GM19372 (cell line): ENCODE results near the gene DBX2.
"Not testable (repeated sequence)": the region's sequence is repeated elsewhere in the genome, so short reads cannot be mapped to it uniquely, and the experiment has no call there.

ENCODE experiments used
- ATAC-seq: cut with Tn5 transposase; IDR thresholded peaks from one replicate; pipeline ENCODE4 v1.9.1; 2021; ENCODE audit warnings: mild to moderate bottlenecking, low read depth, moderate library complexity; ENCODE audit not compliant: unreplicated experiment

The DBX2 gene

DNA sequence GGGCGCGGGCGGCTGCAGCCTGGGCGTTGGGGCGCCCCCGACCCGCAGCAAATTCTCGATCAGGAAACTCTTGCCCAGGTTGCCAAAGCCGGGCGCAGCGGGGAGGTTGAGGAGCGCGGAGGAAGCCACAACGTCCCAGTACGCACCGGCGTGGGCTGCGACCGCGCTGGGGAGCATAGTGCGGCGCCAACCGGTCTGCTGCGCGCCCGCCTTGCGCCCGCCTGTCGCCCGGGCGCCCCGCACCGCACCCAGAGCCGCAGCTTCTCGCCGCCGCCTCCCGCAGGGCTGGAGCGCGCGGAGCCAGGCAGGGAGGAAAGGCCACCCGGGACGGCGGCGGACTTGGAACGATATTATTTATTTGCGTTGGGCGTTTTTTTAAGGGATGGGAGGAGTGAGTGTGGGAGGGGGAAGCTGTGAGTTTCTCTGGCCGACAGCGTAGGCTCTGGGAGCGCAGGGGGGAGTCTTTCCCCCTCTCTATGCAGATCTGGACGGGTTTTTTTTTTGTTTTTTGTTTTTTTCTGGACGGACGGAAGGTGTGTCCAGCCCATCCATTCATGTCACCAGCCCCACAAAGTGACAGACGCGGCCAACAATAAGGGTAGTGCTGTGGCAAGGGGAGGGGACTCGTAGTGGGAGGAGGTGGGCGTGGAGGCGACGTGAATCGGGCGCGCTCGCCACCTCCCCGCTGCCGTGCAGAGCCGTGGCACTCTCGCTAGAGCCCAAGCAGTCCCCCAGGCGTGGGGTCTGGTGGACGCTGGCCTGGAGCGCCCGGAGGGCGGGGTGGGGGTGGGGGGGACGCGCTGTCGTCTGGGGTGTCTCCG lies at the start of gene DBX2:
DBX2 (minus strand) TSS at position 349 of the 821 bp plus-strand sequence; CDS start at position 177, 172 bp downstream.
- ATAC-seq: no peak

- no peak for ATAC-seq
Observed at GRCh38 chr12:45098766-45099165, 47.9 kb upstream of the DBX2 start.

DNA sequence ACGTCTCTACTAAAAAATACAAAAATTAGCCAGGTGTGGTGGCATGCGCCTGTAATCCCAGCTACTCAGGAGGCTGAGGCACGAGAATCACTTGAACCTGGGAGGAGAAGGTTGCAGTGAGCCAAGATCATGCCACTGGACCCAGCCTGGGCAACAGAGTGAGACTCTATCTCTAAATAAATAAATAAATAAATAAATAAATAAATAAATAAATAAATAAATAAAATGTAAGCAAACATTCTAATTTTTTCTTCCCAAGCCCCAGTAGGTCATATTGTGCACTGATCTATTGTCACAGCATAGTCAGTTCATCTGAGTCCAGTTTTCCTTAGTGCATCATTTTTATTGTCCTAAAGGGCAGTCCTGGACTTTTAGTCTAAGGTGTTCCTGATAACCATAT lies 44.5 kb upstream of the DBX2 start:
- not testable (repeated sequence) for ATAC-seq

DNA sequence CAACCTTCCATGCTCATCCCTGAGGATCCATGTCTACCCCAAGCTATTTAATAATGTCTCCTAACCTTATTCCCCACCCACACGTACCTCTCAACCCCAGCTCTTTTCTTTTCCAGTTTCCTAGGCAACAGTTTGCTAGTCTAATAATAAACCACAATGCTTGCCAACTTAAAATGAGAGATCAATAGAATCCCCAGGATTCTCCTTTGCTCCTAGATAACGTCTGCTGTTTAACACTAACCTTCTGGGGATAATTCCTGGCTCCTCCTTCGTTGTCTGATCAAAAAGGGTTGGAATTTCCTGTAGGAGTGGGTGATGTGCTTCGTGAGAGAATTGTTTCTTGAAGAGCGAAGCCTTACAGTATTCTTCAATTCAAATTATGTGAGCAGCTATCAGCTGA lies 42.2 kb upstream of the DBX2 start:
- ATAC-seq: no peak

GRCh38 chr12:45089411-45090075 lies 38.6 kb upstream of the DBX2 start:
- no peak for ATAC-seq

- no peak for ATAC-seq
Observed at GRCh38 chr12:45088608-45089007, 37.7 kb upstream of the DBX2 start.

DNA sequence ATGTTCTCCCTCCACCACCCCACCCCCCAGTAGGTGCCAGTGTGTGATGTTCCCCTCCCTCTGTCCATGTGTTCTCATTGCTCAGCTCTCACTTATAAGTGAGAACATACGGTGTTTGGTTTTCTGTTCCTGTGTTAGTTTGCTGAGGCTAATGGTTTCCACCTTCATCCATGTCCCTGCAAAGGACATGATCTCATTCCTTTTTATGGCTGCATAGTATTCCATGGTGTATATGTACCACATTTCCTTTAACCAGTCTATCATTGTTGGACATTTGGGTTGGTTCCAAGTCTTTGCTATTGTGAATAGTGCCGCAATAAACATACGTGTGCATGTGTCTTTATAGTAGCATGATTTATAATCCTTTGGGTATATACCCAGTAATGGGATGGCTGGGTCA lies 33.3 kb upstream of the DBX2 start:
- not testable (repeated sequence) for ATAC-seq

- ATAC-seq: no peak
Observed at GRCh38 chr12:45077251-45077650, 26.4 kb upstream of the DBX2 start.

- no peak for ATAC-seq
Observed at GRCh38 chr12:45076417-45077026, 25.6 kb upstream of the DBX2 start.

- no peak for ATAC-seq
Observed at GRCh38 chr12:45075587-45076282, 24.8 kb upstream of the DBX2 start.

DNA sequence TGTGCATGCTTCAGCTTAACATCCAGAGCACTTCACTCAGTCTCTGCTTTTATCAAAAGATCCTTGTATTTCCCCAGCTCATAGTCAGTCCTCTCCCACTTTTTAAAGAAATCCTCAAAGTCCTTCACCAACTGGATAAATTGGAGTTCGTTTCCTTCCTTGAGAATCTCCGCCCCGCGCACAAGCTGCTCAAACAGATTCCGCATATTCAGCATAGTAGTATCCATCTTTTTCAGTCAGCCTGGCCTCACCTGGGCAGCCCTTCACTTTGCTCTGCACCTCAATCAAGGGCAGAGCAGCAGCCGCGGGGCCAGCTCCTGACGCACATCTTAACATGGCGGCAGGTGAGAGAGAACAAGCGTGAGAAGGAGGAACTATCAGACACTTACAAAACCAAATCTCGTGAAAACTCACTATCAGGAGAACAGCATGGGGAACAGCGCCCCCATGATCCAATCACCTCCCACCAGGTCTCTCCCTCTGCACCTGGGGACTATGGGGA lies 14.3 kb upstream of the DBX2 start:
- ATAC-seq: no peak

DNA sequence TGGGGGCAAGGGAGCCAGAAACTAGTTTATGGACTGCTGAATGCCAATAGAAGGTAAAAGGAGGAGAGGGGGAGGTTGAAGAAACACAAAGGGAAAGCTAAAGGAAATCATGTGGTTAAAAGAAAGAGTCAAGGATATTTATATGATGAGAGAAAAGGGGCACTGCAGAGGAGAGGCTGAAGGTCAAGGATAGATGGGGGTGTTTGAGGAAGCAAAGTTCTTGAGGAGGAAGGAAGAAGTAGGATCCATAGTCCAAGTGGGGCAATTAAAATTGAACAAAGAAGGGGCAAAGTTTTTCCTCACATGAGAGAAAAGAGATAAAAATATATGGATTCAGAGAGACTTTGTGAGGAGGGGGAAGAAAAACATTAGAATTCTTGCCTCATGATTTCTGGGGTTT lies 10.1 kb upstream of the DBX2 start:
- no peak for ATAC-seq

DNA sequence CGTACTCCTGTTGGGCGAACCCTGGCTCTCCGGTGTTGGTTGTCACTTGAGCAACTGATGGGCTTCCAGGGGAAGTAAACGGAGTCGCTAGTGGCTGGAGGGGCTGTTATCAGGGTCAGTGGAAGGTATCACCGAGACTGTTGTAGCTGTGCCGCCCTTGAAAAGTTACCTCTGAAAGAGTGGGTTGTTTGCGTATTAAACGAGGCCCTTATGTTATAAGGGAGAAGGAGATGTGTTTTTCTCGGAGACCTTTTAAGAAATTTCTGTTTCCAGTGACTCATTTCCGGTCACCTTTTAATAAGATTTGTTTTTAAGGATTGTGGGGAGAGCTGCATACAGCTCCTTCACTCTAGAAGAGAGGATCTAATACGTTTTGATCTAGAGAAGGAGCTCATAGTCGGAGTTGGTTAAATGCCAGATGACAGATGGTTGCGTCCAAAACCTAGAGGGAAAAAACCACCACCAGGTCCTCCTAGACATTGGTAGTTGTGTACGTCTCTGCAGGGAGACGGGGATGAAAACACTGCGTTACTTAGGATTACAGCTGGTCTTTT lies 750 bp upstream of the DBX2 start:
- no peak for ATAC-seq

DNA sequence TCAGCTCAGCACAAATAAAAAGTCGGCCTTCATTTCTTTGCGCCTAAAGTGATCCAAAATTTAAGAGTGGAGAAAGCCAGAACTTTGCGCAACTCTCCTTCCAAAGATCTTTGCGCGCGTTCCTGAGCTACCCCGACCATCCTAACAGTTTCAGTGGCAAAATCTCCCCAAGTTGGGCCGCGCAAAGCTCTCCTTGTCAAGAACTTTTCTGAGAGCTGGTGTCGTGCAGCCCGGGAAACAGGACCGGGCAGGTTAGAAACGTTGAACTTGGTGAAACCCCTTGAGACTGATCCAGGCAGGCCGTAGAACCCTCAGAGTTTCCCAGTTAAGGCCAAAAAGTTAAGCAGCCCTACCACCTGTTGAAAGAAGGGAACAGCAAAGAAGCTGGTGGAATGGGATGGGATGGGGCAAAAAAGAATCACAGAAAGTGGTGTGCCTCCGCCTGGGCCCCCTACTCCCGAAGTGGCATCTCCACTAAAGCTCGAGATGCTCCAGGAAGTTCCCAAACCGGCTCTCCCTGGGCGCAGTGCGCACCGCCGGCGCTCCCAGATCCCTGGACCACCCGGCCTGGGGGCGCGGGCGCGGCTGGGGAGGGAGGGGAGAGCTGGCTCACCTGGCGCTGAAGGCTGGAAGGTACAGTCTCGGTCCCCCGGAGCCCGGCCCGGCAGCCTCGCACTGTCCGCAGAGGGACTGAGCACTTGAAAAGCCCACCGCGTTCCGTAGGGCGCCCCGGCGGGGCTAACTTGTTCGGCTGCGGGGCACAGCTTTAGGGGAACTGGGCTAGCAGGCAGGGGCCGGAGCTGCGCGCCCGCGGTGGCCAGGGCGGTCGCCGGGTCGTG lies 768 bp downstream of the DBX2 start:
- no peak for ATAC-seq

GRCh38 chr12:45042599-45042998 lies 8.3 kb downstream of the DBX2 start:
- no peak for ATAC-seq

GRCh38 chr12:45040977-45041376 lies 9.9 kb downstream of the DBX2 start:
- no peak for ATAC-seq

- no peak for ATAC-seq
Observed at GRCh38 chr12:45039757-45040156, 11.1 kb downstream of the DBX2 start.

DNA sequence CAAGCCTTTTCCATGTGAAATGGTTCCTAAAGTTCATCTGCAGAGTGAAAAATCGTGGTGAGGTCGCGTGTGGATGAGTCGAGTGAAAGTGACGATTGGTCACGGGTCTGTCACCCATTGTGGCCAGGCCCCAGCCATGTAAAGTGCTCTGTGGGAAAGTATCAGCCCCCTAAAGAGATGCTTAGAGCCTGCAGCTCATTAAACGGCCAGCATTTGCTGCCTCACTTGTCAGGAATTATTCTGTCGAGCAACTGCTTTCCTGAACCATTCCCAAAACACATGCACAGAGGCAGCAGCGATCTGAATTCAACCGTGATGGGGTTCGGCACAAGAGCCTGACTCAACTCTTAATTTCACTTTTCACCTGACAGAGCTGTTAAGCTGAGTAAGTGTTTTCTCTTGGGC lies 16.0 kb downstream of the DBX2 start:
- no peak for ATAC-seq

DNA sequence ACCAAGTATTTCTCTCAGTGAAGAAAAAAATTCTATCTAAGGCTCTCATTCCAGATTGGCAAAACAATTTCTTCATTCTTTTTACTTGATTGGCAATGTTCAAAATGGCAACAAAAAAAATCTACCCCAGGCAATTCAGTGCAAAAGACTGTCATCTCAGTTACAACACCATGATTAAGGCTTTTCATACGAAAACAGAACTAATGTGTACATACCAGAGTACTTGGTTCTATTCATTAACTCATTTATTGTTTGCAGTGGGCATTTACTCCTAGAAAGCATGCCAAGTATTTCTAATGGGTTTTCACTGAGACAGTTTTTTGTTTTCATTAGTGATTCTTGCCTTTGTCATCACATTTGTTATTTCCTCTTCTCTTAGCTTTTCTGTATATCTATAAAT lies 33.0 kb downstream of the DBX2 start:
- no peak for ATAC-seq

DNA sequence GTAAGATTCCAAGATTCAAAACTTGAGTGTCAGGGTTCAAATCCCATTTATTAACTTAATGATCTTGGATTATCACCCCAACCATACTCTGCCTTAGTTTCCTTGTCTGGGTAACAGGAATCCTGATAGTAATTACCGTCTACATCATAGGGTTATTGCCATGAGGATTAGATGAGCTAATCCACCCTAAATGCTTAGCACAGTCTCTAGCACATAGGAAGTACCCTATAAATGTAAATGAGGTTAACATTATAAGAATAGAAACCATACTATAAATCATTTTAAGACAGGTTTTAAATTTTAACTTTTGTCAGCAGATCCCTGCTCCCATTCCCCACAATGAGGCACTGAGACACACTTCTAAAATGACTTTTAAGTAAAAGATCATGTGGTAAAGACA lies 36.5 kb downstream of the DBX2 start:
- no peak for ATAC-seq
